Sigmoid colon (tissue), 7 donors: ENCODE data around the gene FGF12. TPM values are rescaled to one million over a fixed set of nuclear protein-coding genes. Genes with fewer than 3 reads are reported as not detected.

ENCODE experiments used
- DNase-seq: peaks from one replicate; pipeline ENCODE4 v3.0.0-alpha.2; 2019
- H3K27ac ChIP-seq, 4 donors: fragments of 200-600 bp; sonication (generic); one replicate each; pipeline ENCODE4 v1.5.1; 2016 to 2019; ENCODE audit warnings: mild to moderate bottlenecking in 1 of 4
- H3K27me3 ChIP-seq, 3 donors: fragments of 200-600 bp; sonication (generic); one replicate each; pipeline ENCODE4 v1.5.1; 2019; ENCODE audit warnings: mild to moderate bottlenecking in 1 of 3
- H3K36me3 ChIP-seq, 4 donors: fragments of 200-600 bp; sonication (generic); one replicate each; pipeline ENCODE4 v1.5.1; 2016 to 2019
- H3K4me1 ChIP-seq, 4 donors: fragments of 200-600 bp; sonication (generic); one replicate each; pipeline ENCODE4 v1.5.1; 2017 to 2019
- H3K4me3 ChIP-seq, 4 donors: fragments of 200-600 bp; sonication (generic); one replicate each; pipeline ENCODE4 v1.5.1; 2017 to 2019; ENCODE audit warnings: mild to moderate bottlenecking in 2 of 4, moderate library complexity in 1 of 4
- H3K9me3 ChIP-seq, 4 donors: fragments of 200-600 bp in 3 of 4; sonication (generic) in 3 of 4; one replicate each; pipeline versions ENCODE4 v1.5.1 to v1.6.1; 2013 to 2019
- CTCF ChIP-seq, 4 experiments: fragments of 450-650 bp in 3 of 4; fragments of 200-600 bp in 1 of 4; IDR thresholded peaks; one replicate each; pipeline ENCODE4 v1.5.1; 2016 to 2019; ENCODE audit warnings: antibody characterized with exemption in 4 of 4, mild to moderate bottlenecking in 3 of 4, moderate library complexity in 2 of 4
- EP300 ChIP-seq, 4 donors: sonication (generic); formaldehyde crosslinking; IDR thresholded peaks; one replicate each; pipeline ENCODE4 v1.6.1; 2017; ENCODE audit warnings: antibody characterized with exemption in 4 of 4
- POLR2A ChIP-seq, 2 donors: fragments of 450-650 bp; IDR thresholded peaks; one replicate each; pipeline ENCODE4 v1.6.1; 2016; ENCODE audit warnings: antibody characterized with exemption in 2 of 2, mild to moderate bottlenecking in 2 of 2, moderate library complexity in 2 of 2
- POLR2AphosphoS5 ChIP-seq, 4 donors: sonication (generic); formaldehyde crosslinking; IDR thresholded peaks; one replicate each; pipeline ENCODE4 v1.6.1; 2017; ENCODE audit warnings: antibody characterized with exemption in 4 of 4
- WGBS, 2 donors: extraction: QIAGEN DNeasy Blood & Tissue Kit; methylation state at CpG; one replicate each; pipeline ENCODE4 v1.1.7; 2013; 5-methylcytosine and 5-hydroxymethylcytosine counted together
- intact Hi-C: fragments of 100-400 bp; cut with DNase I; formaldehyde crosslinking; loops from one replicate; pipeline ENCODE4 v1.15.1; 2023
- polyA plus RNA-seq, 3 donors: library from polyadenylated mRNA; stranded (reverse); fragments of 200-250 nt; gene quantifications; one replicate each; pipeline ENCODE4 v1.2.3, GENCODE V29; 2013
- total RNA-seq, 4 donors: library from RNA; depleted of rRNA; stranded (reverse); fragments of >200 nt; gene quantifications; one replicate each; pipeline ENCODE4 v1.1.0, GENCODE V29; 2016
- donor health status: healthy with polysubstance abuse.
- donor health status: Bipolar disorder and iron deficiency.
- donor health status: healthy.

Gene FGF12
- total and polyA plus RNA-seq, 7 donors, result 0.32 to 7.8 (median 1.8) TPM

GRCh38 chr3:192281207-192281880 lies 446.0 kb downstream of the FGF12 start:
- intact Hi-C loops, result no loop called here
- 57 to 68% methylated on average over 6 of the region's 6 CpGs for whole genome bisulfite sequencing, 2 donors
- no peaks in the 10 kb centered on the region for H3K27me3 ChIP-seq
- H3K36me3 ChIP-seq, result no peaks in the 10 kb centered on the region
- H3K4me3 ChIP-seq, result no peak overlapping the region
- H3K27ac ChIP-seq, result no peak overlapping the region
- no peak for DNase-seq
- H3K4me1 ChIP-seq, result no peaks in the 10 kb centered on the region
- TF ChIP-seq POLR2AphosphoS5 (IDR thresholded peaks at IDR 0.05) (no peak), POLR2A (IDR thresholded peaks at IDR 0.05) (no peak), EP300 (IDR thresholded peaks at IDR 0.05) (no peak), CTCF (IDR thresholded peaks at IDR 0.05) (no peak)
- H3K9me3 ChIP-seq, result no peaks in the 10 kb centered on the region

GRCh38 chr3:192279664-192280063 lies 447.7 kb downstream of the FGF12 start:
- H3K36me3 ChIP-seq, result no peaks in the 10 kb centered on the region
- no peaks in the 10 kb centered on the region for H3K9me3 ChIP-seq
- H3K4me1 ChIP-seq, result no peaks in the 10 kb centered on the region
- no peak overlapping the region for H3K4me3 ChIP-seq
- H3K27ac ChIP-seq, result no peak overlapping the region
- H3K27me3 ChIP-seq, result no peaks in the 10 kb centered on the region
- no peak for DNase-seq
- TF ChIP-seq POLR2A (IDR thresholded peaks at IDR 0.05) (no peak), EP300 (IDR thresholded peaks at IDR 0.05) (no peak), POLR2AphosphoS5 (IDR thresholded peaks at IDR 0.05) (no peak), CTCF (IDR thresholded peaks at IDR 0.05) (no peak)
- WGBS, 2 donors, result 89% methylated on average over 1 of the region's 1 CpG
- intact Hi-C loops, result no loop called here

- 94% methylated on average over 9 of the region's 9 CpGs for WGBS, 2 donors
- intact Hi-C loops, result no loop called here
- no peak for DNase-seq
- no peak overlapping the region for H3K27ac ChIP-seq
- no peak overlapping the region for H3K4me3 ChIP-seq
- H3K27me3 ChIP-seq, result no peaks in the 10 kb centered on the region
- no peaks in the 10 kb centered on the region for H3K4me1 ChIP-seq
- no peaks in the 10 kb centered on the region for H3K9me3 ChIP-seq
- H3K36me3 ChIP-seq, result no peaks in the 10 kb centered on the region
- TF ChIP-seq CTCF (IDR thresholded peaks at IDR 0.05) (no peak), POLR2AphosphoS5 (IDR thresholded peaks at IDR 0.05) (no peak), POLR2A (IDR thresholded peaks at IDR 0.05) (no peak), EP300 (IDR thresholded peaks at IDR 0.05) (no peak)
These were observed 449.9 kb downstream of the FGF12 start for GRCh38 chr3:192277477-192277876.

GRCh38 chr3:192275741-192276355 lies 451.5 kb downstream of the FGF12 start:
- TF ChIP-seq CTCF (IDR thresholded peaks at IDR 0.05), result no peak
- no peak for TF ChIP-seq POLR2A (IDR thresholded peaks at IDR 0.05)
- no peaks in the 10 kb centered on the region for H3K9me3 ChIP-seq
- H3K36me3 ChIP-seq, result no peaks in the 10 kb centered on the region
- no peak for DNase-seq
- 44 to 71% methylated on average over 7 of the region's 7 CpGs for WGBS, 2 donors
- intact Hi-C loops, result no loop called here
- H3K4me1 ChIP-seq, result no peaks in the 10 kb centered on the region
- H3K27ac ChIP-seq, result no peak overlapping the region
- H3K4me3 ChIP-seq, result no peak overlapping the region
- no peaks in the 10 kb centered on the region for H3K27me3 ChIP-seq

GRCh38 chr3:192273697-192274010 lies 453.7 kb downstream of the FGF12 start:
- Histone ChIP-seq H3K27me3 (no peaks in the 10 kb centered on the region), H3K4me3 (no peak overlapping the region), H3K9me3 (no peaks in the 10 kb centered on the region), H3K27ac (no peak overlapping the region), H3K36me3 (no peaks in the 10 kb centered on the region), H3K4me1 (no peaks in the 10 kb centered on the region)
- 17 to 55% methylated on average over 3 of the region's 3 CpGs for WGBS, 2 donors
- DNase-seq, result no peak
- intact Hi-C loops, result no loop called here
- no peak for TF ChIP-seq CTCF (IDR thresholded peaks at IDR 0.05)
- TF ChIP-seq POLR2AphosphoS5 (IDR thresholded peaks at IDR 0.05), result no peak
- no peak for TF ChIP-seq EP300 (IDR thresholded peaks at IDR 0.05)
- TF ChIP-seq POLR2A (IDR thresholded peaks at IDR 0.05), result no peak
